HL-60 (cell line): ENCODE data around the gene CRYZL1.

Experiments used
- DNase-seq, 2 experiments: peaks; one replicate each; pipeline ENCODE4 v3.0.0-alpha.2; 2010 to 2020; ENCODE audit warnings: low read depth in 1 of 2, low spot score in 1 of 2
- H3K27ac ChIP-seq: fragments of 250-450 bp; sonication (Bioruptor Pico); replicated peaks from 2 replicates; pipeline ENCODE4 v1.5.1; 2020; ENCODE audit warnings: mild to moderate bottlenecking, moderate library complexity
- H3K27me3 ChIP-seq: fragments of 250-450 bp; sonication (Bioruptor Pico); 2 replicates; pipeline ENCODE4 v1.5.1; 2021; ENCODE audit warnings: mild to moderate bottlenecking, moderate library complexity; ENCODE audit not compliant: insufficient read depth, poor library complexity, severe bottlenecking
- H3K4me3 ChIP-seq: replicated peaks from 2 replicates; pipeline ENCODE4 v1.5.1; 2011; ENCODE audit warnings: mild to moderate bottlenecking, control low read depth, low read length; ENCODE audit not compliant: insufficient read depth
- CTCF ChIP-seq: IDR thresholded peaks from one replicate; pipeline ENCODE4 v1.5.1; 2011; ENCODE audit warnings: low read length, control low read depth, inconsistent platforms; ENCODE audit not compliant: insufficient read depth
- GABPA ChIP-seq: IDR thresholded peaks from 2 replicates; pipeline ENCODE4 v1.6.1; 2012; ENCODE audit warnings: low read depth
- POLR2AphosphoS5 ChIP-seq: IDR thresholded peaks from 2 replicates; pipeline ENCODE4 v1.6.1; 2012; ENCODE audit warnings: low read depth
- REST ChIP-seq: IDR thresholded peaks from 2 replicates; pipeline ENCODE4 v1.6.1; 2012; ENCODE audit warnings: low read depth; ENCODE audit not compliant: insufficient replicate concordance
- SPI1 ChIP-seq: IDR thresholded peaks from 2 replicates; pipeline ENCODE4 v1.6.1; 2012; ENCODE audit warnings: low read depth, mild to moderate bottlenecking, borderline replicate concordance

Gene CRYZL1

GRCh38 chr21:33644383-33645074, 3.0 kb upstream of the CRYZL1 start:
- H3K4me3 ChIP-seq = no peak overlapping the region
- H3K27me3 ChIP-seq = no peaks in the 10 kb centered on the region
- peak; percentile 28 to 42 for DNase-seq
- H3K27ac ChIP-seq = no peak overlapping the region
- TF ChIP-seq POLR2AphosphoS5 = no peak
- no peak for TF ChIP-seq REST
- TF ChIP-seq CTCF = no peak
- TF ChIP-seq GABPA = no peak
- no peak for TF ChIP-seq SPI1

- Histone ChIP-seq H3K27ac (no peak overlapping the region), H3K27me3 (no peaks in the 10 kb centered on the region), H3K4me3 (peak overlapping the region; percentile 95)
- TF ChIP-seq REST (no peak), GABPA (no peak), SPI1 (no peak), POLR2AphosphoS5 (no peak), CTCF (no peak)
- DNase-seq = no peak
Measured at GRCh38 chr21:33643658-33644311, 2.2 kb upstream of the CRYZL1 start.

DNA sequence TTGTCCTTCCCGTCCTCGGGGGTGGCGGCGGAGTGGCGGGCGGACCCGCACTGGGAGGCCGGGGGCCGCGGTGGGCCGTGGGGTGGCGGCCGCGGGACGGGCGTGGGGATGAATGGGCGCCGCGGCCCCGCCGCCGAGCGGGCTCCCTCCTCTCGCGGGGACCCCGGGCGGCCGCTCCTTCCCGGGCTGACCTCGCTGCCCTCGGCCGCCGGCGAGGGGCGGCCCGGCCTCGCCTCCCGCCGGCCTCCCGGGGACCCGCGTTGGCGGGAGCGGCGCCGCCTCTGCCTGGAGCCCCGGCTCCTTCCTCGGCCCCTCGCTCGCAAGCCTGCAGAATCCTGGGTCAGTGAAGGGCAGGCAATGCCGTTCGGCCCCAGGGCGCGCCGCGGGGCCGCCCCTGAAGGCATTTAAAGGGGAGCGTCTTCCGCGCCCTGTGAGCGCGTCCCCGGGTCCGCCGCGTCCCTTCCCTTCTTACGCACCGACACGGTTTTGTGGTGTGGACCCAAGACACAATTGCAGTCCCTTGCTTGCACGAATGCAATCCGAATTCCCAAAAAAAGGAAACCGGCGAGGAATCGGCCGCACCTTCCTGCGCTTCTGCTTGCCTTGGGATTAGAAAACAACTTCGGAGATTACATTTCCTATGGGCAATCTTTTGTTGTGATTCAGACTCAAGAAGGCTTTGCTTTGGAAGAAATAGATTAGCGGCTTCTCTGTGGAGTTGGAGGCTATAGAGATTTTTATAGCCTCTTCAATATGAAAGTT, 1.5 kb upstream of the CRYZL1 start:
- Histone ChIP-seq H3K4me3 (peak overlapping the region; percentile 95), H3K27ac (no peak overlapping the region), H3K27me3 (no peaks in the 10 kb centered on the region)
- no peak for TF ChIP-seq REST
- TF ChIP-seq GABPA = no peak
- TF ChIP-seq POLR2AphosphoS5 = no peak; the same call in 1 of the 2 replicates
- TF ChIP-seq CTCF = no peak
- TF ChIP-seq SPI1 = no peak
- DNase-seq = no peak
